HG02938 (cell line): ENCODE measurements around the gene ITPRIPL2.

ENCODE experiments used
- ATAC-seq: cut with Tn5 transposase; IDR thresholded peaks from one replicate; pipeline ENCODE4 v1.9.1; 2021; ENCODE audit warnings: mild to moderate bottlenecking, moderate library complexity; ENCODE audit not compliant: unreplicated experiment

ITPRIPL2 gene

DNA sequence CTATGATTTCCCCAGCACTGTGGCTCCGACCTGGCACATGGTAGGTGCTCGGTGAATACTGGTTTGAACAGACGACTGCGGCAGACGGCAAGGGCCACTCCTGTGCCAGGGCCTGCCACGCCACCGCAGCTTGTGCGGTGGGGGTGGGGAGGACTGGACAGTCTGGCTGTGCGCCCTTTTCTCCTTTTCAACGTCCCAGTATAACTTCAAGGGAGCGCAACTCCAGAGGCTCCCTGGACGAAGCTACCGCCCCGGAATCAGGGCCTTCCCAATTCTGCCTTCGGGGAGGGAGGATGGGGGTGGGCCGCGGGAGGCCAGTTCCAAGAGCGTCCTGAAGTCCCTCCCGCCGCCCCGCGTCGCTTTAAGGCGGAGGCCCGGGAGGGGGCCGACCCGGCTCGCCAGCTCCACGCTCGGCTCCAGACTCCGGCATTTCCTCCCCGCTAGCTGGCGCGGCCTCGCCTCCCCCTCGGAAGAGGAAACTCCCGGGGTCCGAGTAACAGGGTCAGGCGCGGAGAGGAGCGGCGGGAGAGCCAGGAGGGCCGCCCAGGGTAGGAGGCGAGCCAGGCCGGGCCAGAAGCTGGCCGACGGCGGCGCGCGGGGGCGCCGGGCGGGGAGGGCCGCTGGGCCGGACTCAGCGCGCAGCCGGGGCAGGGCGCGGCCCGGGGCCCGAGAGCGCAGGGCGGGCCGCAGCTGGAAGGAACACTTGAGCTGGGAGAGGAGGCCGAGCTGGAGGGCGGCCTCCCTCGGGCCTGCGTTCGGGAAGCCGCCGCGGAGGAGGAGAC is at the start of gene ITPRIPL2:
ITPRIPL2 (plus strand) TSS at position 388 of the 782 bp plus-strand sequence. CDS start 498 bp downstream, outside the sequence.
- ATAC-seq: no peak

DNA sequence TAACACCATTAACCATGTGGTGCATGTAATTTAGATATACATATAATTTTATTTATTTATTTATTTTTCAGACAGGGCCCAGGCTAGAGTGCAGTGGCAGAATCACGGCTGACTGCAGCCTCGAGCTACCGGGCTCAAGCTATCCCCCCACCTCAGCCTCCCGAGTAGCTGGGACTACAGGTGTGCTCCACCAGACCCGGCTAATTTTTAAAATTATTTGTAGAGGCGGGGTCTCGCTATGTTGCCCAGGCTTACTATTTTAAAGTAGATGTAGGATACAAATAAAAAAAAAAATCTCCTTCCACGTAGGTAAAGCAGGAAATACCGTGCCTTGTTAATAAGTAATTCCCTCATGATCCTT is 46.8 kb upstream of the ITPRIPL2 start:
- ATAC-seq: no peak

DNA sequence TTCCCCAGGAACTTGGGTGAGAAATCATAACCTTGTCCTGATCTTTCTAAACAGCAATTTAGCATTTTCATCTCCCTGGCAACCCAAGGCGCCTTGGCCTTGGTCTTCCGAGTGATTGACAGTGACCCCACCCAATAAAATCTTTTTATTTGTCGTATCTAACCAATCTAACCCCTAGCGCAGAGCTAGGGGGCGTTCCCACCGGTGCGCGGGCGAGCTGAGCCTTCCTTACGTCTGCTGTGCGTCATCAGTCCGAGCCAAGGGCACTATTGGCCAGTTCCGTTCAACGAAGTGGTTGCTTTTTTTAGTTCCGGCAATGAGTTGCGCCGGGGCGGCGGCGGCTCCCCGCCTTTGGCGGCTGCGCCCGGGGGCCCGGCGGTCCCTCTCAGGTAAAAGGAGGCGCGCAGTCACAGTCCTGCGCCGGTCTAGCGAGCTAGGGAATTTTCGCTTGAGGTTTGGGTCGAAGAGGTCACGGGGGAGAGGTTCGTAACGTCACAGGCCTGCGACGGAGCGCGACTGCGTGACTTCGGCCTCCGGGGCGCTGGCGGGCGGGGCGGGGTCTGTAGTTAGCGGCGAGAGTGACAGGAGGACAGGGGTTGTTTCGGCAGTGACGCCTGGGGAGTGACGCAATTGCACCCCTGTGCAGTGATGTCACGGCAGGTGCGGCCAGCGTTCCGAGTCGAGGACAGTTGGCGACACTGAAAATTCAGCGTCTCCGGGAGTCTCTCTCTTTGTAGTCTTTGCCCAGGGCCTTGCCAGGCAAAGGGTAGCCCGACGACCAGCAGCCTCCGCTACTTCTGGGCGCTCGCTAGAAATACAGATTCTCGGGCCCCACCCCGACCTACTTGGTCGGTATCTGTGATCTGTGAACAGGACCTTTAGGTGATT is 46.2 kb upstream of the ITPRIPL2 start, which contains the start of gene COQ7:
COQ7 (plus strand) TSS at position 266 of the 888 bp plus-strand sequence; CDS start at position 317, 51 bp downstream.
- peak; percentile 92 for ATAC-seq

DNA sequence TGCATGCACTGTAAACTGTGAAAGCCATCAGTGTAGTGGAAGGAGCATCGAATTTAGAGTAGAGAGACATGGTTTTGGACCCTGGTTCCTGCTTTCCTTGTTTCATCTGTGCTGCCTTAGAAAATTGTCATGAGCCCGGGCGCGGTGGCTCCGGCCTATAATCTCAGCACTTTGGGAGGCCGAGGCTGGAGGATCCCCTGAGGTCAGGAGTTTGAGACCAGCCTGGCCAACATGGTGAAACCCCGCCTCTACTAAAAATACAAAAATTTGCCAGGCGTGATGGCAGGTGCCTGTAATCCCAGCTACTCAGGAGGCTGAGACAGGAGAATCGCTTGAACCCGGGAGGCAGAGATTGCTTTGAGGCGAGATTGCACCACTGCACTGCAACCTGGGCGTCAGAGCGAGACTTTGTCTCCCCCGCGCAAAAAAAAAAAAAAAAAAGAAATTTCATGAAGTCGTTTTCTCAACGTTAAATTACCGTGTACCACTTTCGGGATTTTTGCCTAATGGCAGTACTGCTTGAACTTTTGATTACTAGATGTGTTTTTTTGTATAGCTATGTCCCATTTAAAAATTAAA is 45.4 kb upstream of the ITPRIPL2 start:
- ATAC-seq: no peak

DNA sequence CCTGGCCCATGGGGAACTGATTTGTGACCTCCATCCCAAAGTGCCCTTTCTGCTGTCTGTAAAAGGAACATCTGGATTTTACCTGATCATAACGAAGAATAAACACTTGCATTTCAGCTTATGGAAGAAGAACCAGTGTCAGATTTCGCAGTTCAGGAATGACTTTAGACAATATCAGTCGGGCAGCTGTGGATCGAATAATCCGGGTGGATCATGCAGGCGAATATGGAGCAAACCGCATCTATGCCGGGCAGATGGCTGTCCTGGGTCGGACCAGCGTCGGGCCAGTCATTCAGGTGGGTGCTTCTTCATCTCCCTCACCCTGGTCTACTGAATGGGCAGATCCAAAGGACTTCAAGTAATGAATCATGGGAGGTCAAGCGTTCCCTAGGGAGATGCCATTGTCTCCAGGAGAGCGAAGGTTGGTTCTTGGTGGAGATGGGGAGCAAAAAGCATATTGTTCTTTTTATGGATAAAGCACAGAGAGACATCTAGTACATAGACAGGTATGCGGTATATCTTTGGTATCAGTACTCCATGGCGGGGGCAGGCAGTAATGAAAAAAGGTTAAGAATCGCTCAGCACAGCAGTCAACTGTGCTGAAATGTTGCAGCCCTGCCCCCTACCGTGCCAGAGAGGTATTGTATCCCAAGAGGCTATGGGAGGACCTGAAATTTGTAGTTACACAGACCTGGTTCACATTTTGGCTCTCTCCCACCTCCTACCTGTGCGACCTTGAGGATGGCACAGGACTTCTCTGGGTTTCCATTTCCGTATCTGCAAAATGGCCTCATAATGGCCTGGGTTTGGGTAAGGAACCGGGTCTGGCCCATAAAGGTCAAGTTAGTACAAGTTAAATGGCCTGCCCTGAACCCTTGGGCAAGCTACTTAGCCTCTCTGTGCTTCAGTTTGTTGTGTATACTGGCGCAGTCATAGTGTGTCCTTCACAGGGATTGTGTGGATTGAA is 41.7 kb upstream of the ITPRIPL2 start:
- no peak for ATAC-seq

DNA sequence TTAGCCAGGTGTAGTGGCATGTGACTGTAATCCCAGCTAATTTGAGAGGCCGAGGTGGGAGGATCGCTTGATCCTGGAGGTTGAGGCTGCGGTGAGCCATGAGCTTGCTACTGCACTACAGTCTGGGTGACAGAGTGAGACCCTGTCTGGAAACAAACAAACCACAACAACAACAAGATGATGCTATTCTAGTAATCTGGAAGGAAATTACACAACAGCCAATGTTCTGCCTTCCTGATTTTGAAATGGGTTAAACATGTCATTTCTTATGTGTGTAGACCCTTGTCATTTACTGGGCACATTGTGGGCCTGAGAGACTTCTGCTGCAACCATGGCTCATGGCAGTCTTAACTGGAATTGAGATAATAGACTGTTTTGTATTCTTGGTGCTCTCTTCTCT is 40.4 kb upstream of the ITPRIPL2 start:
- ATAC-seq: no peak

DNA sequence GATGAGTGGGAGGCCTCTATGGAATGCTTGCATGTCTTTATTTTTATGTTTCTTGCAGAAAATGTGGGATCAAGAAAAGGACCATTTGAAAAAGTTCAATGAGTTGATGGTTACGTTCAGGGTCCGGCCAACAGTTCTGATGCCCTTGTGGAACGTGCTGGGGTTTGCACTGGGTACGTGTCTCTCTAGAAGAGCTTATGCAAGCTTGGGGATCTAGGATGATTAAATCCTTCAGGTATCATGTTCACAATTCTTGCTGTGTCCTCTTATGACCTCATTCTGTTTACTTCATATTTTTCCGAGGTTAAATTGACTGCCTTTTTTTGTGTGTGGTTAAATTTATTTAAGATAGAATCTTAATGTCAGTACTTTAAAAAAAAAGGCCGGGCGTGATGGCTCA is 39.9 kb upstream of the ITPRIPL2 start:
- no peak for ATAC-seq

DNA sequence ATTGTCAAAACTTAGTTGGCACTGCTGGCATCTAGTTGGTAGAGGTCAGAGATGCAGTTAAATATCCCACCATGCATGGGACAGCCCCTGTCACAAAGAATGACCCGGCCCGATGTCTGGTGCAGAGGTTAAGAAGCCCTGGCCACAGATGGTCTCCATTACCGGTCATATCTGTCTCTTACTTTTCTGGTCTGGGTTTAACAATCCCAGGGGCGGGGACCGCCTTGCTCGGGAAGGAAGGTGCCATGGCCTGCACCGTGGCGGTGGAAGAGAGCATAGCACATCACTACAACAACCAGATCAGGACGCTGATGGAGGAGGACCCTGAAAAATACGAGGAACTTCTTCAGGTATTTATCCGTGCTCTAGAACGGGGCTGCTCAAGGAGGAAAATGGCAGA is 38.3 kb upstream of the ITPRIPL2 start:
- no peak for ATAC-seq

DNA sequence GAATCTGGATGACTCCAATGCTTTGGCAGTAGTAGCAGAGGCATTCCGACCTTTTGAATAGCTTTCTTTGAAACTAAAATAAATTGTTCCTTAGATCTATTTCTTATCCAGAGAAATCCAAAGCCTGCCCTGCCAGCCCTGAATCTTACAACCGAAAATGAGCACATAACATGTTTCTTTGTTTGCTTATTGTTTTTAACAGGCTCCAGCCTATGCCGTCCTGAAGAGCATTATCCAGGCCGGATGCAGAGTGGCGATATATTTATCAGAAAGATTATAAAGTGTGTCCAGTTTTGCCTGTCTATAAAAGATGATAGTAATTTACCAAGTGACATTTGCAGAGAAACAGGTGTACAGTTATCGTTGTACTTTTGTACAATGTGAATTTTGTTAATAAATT is 35.9 kb upstream of the ITPRIPL2 start:
- no peak for ATAC-seq

DNA sequence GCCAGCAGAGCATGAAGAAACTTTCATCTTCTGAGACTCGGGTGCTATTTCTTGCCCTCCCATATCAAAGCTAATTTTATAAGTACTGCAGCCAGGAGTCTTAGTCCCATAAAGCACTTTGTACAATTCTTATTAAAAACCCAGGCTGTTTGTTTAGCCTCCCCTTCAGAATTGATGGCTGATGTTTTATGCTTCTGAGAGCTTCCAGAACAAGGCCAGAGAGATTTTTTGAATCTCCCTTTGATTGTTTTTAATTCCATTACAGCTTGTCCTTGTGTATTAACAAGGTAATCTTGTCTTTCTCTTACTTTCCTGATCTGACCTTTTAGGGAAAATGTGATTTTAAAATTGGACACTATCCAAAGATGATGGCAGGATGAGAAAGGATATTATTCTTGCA is 30.1 kb upstream of the ITPRIPL2 start:
- no peak for ATAC-seq

DNA sequence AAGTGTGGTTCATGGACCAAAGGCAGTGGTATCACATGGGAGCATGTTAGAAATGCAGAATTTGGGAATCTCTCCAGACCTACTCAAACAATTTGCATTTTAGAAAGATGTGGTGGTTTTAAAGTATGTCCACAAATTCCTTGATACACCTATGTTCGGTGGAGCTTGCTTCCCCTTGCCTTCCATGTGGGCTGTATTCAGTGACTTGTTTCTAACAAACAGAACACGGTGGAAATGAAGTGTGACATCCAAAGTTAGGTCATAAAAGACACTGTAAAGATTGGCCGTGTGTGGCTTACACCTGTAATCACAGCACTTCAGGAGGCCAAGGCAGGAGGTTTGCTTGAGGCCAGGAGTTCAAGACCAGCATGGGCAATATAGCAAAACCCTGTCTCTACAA is 29.6 kb upstream of the ITPRIPL2 start:
- no peak for ATAC-seq

DNA sequence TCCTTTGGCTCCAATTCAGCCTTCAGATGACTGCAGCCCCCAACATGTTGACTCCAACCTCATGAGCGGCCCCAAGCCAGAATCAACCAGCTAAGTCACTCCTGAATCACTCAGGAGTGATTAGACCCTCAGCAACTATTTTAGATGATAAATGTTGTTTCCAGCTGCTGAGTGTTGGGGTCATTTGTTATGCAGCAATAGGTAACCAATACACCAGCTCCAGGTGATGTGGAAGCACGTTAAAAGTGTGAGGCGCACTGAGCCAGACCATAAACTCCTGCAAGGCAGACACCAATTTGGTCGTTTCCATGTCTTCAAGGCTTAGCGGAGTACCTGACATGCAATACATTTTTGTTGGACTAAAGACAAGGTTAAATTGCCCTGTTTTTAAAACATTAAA is 28.9 kb upstream of the ITPRIPL2 start:
- no peak for ATAC-seq

DNA sequence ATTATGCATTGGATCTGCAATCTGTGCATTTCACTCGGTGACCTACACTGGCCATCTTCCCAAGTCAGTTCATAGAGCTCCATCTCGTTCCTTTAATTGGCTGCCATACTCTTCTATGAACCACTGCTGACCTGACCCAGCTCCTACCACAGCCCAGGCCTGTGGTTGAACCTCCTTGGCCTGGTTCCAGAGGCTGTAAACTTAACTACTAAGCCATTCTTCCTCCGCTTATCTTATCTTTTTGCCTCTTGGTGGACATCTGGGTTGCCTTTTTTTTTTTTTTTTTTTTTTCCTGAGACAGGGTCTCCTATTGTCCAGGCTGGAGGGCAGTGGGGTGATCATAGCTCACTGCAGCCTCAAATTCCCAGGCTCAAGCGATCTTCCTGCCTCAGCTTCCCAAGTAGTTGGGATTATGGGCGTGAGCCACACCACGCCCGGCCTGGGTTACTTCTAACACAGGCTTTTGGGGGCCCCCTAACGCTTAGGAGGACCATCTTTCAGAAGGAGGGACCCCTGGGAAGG is 28.0 kb upstream of the ITPRIPL2 start:
- ATAC-seq: no peak

DNA sequence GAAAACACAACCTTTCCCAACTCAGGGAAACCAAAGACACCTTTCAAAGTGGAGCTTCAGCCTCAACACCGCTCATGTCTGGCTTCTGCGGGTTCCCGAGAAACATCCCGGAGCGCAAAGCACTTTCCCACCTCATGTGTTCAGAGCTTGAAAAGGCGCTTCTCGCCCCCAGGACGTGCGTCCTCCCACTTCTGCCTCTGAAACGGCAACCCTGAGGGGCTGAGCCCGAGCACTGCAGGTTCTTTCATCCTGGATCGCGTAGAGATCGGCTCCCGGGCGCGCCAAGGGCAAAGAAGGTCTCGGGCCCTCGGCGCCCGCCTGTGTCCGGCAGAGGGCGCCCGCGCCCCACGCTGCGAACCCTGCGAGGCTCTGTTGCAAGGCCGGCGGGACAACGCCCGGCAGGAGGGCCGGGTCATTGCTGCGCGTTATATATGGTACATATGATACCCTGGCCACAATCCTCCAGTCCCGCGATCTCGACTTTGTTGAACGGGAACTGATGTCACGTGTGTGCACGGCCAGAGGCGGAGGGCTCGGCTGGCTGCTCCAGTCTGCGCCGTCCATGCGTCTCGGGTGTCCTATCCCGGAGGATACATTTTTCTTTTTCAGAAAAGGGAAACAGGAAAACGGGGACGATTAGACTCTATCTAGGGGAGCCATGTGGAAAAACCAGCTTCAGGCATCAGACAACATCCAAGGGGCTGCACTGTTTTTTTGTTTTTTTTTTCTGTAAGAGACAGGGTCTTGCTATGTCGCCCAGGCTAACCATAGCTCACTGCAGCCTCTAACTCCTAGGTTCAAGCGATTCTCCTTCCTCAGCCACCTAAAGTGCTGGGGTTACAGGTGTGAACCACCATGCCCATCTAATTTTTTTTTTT is 27.2 kb upstream of the ITPRIPL2 start:
- ATAC-seq: peak; percentile 62

DNA sequence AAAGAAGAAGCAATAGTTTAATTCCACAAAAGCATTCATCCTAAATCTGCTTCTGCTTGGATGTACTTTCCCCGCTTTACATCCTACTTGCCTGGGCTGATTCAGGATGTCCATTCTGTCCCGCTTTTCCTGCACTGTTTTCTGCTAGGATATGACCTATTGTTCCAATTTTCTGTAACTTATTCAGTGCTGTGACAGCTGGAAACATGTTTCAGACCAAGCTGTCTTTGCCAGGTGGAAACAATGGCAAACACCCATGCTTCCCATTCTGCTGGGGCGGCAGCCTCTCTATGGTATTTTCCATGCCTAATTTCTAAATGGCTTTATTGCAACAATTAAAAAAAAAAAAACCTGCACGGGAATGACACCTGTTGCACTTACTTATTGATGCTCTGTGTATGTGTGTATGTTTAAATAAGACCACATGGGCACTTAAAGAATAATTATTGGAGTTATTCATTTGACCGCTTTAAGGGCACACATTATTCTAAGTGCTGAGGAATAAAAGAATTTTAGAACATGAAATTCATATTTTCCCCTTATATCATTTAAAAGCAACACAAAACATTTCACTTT is 25.3 kb upstream of the ITPRIPL2 start:
- ATAC-seq: no peak

DNA sequence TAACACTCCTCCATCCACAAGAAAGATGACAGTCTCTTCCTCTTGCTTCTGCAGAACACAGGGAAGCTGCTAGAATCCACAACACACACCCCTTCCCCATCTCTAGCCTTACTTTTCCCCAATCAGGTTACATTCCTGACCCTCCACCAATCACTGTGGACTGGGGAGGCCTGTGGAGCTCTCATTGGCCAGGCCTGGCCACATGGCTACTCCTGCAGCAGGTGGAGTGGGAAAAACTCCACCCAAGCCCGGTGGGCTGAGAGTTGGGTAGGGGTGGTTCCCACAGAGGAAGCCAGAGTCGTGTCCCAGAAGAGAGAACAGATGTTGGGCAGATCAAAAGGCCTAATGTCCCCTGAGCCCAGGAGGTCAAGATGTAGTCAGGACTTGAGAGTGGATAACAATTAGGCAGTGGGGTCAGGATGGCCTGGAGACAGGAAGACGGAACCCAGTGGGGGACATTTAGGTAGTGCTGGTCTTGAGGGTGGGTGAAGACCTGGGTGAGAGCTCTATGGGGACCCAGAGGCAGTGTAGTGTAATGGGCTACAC is 24.3 kb upstream of the ITPRIPL2 start:
- no peak for ATAC-seq

DNA sequence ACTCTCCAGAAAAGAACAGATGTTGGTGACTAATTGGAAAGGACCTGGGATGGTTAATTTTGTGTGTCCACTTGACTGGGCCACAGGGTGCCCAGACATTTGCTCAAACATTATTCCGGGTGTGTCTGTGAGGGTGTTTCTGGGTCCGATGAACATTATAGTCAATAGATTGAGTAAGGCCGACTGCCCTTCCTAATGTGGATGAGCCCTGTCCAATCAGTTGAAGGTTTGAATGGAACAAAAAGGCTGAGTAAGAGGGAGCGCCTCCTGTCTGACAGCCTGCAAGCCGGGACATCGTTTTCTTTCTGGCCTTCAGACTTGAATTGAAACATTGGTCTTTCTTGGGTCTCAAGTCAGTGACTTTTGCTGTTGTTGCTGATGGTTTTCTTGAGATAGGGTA is 22.8 kb upstream of the ITPRIPL2 start:
- no peak for ATAC-seq

DNA sequence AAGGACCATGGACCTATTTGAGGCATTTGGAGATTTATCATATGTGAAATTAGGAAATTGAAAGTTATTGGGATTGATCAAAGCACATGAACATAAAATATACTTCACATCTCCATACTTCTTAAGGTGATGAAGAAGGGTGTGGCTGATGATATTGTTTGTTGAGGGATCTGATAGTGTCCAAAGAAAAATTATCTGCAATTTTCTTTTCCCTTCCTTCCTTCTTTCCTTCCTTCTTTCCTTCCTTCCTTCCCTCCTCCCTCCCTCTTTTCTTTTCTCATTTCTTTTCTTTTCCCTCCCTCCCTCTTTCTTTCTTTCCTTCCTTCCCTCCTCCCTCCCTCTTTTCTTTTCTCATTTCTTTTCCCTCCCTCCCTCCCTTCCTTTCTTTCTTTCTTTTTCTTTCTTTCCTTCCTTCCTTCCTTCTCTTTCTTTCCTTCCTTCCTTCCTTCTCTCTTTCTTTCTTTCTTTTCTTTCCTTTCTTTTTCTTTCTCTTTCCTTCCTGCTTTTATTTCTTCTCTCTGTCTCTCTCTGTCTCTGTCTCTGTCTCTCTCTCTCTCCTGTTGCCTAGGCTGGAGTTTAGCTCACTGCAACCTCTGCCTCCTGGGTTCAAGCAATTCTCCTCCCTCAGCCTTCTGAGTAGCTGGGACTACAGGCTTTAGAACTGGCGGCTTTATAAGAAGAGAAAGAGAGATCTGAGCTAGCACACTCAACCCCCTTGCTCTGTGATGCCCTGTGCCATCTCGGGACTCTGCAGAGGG is 20.9 kb upstream of the ITPRIPL2 start:
- ATAC-seq: no peak
